Effector CD8-positive, alpha-beta T cell (primary cell): ENCODE data around the gene RHOF.

Source experiments
- DNase-seq: peaks from one replicate; lab custom pipeline; 2025; lab: John Stamatoyannopoulos, UW
- total RNA-seq, 4 experiments: gene quantifications; one replicate each; lab custom pipeline; 2026; lab: John Stamatoyannopoulos, UW

Gene RHOF, protein sequence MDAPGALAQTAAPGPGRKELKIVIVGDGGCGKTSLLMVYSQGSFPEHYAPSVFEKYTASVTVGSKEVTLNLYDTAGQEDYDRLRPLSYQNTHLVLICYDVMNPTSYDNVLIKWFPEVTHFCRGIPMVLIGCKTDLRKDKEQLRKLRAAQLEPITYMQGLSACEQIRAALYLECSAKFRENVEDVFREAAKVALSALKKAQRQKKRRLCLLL
- total RNA-seq = 94.3 to 150 (median 117) reads per million in 4 experiments

DNA sequence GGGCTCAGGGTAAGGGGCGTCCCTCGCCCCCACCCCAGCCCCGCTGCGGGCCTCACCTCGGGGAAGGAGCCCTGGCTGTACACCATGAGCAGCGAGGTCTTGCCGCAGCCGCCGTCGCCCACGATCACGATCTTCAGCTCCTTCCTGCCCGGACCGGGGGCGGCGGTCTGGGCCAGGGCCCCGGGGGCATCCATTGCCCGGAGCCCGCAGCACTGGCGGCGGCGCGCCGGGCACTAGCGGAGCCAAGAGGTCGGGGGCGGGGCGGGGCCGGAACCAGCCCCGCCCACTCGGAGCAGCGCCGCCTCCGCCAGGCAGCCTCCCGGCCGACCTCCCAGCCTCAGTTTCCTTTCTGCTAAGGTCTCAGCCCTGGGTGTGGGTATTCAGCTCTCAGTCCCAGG is at the start of gene RHOF:
Gene RHOF (minus strand): TSS at position 249 of the 398 bp plus-strand sequence. CDS start 55 bp downstream, at position 194.
- peak; percentile 60 for DNase-seq

DNA sequence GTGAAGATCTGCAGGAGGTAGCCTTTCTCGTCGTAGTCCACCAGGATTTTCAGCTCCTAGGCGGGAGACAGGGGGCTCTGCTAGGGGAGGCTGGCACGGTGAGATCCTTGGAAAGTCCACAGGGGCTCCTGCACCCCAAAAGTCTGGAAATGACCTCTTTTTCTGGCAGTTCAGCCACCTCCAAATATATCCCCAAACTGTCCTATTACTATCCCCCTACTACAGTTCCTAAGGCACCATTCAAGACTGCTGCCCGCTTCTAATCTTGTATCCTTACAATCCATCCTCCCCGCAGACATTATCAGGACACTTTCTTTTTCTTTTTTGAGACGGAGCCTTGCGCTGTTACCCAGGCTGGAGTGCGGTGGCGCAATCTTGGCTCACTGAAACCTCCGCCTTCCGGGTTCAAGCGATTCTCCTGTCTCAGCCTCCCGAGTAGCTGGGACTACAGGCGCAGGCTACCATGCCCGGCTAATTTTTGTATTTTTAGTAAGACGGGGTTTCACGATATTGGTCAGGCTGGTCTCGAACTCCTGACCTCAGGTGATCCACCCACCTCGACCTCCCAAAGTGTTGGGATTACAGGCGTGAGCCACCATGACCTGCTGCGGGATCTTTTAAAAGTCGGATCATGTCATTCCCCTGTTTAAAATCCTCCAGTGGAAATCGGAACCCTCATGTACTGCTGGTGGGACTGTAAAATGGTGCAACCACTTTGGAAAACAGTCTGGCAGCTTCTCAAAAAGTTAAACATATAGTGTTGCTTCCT is 46.7 kb upstream of the RHOF start:
- DNase-seq = no peak

DNA sequence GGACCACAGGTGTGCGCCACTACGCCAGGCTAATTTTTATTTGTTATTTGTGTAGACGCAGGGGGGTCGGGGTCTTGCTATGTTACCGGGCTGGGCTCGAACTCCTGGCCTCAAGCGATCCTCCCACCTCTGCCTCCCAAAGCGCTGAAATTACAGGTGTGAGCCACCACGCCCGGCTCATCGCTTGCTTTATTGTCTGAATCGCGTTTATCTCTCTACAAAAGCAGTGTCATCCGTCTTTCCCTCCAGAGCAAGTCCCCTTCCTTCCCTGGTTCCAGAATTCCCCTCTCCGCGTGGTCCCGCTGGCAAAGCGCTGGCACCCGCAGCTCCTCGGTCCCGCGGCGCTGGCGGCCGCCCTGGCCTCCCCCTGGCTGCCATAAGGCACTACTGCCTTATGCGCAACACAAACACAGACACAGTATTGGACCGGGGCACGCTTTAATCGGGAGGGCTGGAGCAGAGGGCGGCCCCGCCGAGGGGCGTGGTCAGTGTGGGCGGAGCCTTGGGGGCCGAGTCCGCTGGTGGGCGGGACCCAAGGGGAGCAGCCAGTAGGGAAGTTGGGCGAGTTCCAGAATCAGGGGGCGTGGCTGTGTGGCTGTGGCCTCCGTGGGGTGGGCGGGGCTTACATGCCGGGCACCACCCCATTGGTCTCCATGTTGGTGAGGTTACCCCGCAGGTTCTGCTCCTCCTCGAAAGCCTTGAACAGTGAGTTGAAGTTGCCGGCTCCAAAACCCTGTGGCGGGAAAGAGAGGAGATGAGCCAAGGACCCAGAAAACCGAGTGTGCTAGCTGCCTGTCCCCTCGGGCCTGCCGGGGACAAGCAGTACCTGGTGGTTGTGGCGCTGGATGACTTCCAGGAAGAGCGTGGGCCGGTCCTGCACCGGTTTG is 45.9 kb upstream of the RHOF start:
- DNase-seq = peak; percentile 99

DNA sequence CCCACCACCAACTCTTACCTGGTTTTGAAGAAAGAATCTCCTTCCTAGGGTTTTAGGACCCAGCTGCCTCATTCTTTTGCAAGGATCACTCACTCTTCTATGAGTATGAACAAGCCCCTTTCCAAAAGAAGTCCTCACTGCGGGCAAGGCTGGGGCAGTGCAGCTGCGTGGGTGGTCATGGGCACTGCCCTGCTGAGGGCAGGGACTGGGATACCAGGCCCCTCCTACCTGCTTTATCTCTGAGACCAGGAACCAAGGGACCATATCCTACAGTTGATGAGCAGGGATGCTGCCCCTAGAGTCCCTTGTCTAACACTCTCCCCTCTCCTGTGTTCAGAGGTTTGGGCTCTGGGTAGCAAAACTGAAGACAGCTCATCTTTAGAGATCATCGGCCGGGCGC is 44.6 kb upstream of the RHOF start:
- no peak for DNase-seq

DNA sequence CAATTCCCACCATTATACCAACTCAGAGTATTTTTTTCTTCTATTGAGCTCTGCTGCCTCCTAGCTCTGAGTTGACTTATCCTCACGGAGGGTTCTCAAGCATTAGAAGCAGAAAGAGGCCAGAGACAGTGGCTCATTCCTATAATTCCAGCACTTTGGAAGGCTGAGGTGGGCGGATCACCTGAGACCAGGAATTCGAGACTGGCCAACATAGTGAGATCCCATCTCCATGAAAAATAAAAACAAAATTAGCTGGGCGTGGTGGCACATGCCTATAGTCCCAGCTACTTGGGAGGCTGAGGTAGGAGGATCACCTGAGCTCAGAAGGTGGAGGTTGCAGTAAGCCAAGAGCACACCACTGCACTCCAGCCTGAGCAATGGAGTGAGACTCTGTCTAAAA is 44.2 kb upstream of the RHOF start:
- no peak for DNase-seq

DNA sequence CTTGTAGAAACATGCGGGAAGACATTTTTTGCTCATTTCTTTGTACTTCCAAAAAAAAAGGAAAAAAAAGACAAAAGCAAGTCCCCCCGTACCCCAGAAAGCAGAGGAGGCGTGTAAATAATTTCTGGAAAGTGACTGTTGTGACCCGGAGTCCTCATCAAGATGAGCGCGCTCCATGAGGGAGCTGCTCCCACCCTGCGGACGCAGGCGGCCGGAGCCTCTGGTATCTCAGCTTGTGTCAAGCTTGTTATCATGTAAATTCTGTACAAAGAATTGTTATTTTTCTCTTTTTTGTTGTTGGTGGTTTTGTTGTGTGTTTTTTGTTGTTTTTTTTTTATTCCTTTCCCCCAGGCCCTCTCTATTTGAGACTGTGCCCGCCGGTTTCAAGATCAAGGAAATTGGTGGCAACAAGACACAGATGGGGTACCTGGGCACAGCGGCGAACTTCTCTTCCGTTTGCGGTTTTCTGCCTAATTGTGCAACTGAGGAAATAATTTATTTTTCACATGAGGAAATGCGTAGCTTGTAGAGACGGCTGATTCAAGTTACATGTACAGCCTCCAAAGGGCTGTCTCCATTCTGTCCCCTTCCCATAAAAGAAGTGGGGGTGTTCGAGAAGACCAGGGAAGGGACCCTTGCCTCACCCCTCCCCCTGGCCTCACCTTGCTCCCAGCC is 38.2 kb upstream of the RHOF start:
- DNase-seq = no peak

DNA sequence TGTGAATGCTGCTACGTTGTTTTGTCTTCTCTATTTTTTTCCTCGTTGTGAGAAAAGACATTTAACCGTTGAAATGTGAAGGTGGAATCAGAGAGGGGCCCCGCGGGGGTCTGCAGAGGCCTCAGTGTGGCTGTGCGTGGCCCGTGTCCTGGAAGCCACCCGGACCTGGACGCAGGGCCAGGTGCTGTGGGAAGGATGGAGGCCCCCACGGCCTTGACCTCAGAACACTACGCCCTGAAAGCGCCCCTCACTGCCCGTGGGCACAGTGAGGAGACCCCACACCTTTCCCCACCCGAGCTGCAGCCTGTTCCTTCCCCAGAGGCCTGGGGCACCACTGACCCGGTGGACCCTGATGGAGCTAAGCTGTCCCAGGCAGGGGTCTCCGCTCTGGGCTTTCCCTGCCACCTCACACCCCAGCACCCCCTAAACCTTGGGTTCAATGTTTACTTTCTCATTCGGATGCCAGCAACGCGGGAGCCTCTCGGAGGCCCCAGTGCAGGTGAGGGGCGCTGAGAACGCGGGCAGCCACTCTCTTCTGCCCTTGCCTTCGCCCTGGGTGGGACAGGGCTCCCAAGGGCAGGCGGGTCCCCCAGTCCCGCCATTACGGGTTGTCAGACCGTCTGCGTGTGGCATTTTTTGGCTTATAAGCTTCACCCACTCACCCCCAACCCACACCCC is 37.2 kb upstream of the RHOF start:
- DNase-seq = no peak

DNA sequence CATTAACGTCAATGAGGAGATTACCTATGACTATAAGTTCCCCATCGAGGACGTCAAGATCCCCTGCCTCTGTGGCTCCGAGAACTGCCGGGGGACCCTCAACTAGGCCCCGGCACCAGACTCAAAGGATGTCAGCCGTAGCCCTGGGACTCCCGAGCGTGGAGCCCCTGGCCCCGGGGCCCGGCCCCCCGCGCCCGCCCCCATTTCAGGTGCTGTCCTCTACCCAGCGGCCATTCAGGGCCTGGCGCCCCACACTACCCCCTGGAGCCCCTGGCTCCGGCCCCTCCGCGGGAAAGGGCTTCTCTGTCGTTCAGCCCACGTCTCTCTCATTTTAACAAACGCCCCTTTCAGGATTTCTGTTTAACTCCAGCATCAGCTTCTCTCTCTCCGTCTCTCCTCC is 36.6 kb upstream of the RHOF start:
- DNase-seq = no peak

DNA sequence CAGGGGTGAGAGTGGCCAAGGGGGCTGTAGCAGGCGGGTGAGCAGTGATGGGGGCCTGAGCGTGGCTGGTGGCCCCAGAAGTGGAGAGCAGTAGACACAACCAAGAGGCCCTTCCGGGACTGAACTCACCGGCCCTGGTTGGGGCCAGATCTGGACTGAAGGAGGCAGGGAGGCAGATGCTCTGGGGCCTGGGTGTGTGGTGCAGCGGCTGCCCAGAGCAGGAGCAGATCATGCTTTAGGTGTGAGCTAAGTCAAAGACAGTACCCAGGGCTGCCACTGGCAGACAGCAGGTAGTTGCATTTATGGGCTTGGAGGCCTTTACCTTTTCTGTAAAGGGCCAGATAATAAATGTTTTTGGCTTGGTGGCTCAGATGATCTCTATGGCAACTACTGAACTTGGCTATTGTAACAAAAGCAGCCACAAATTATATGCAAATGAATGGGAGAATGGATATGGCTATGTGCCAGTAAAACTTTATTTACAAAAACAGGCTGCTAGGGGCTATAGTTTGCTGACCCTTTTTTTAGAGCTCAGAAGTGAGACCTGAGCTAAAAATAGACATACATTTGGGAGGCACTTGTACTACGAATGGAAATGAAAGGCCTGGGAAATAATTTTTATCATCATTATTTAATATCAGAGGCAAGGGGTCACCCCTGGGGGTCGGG is 35.9 kb upstream of the RHOF start:
- no peak for DNase-seq

DNA sequence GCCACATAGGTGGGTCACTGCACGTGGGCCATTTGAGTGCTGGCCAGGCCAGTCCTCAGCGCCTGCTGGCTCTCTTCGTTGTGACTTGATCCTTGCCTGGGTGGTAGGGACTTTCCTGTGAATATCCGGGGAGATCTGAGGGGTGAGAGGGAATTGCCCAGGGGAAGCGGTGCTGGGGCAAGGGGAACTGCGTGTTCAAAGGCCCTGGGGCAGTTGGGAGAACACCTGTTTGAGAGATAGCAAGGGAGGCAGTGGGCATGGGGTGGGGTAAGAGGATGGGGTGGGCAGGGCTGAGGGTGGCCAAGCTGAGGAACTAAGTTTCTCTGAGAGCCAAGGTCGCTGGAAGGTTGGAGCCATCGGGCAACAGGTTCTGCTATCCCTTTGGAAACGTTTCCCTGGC is 35.3 kb upstream of the RHOF start:
- no peak for DNase-seq

DNA sequence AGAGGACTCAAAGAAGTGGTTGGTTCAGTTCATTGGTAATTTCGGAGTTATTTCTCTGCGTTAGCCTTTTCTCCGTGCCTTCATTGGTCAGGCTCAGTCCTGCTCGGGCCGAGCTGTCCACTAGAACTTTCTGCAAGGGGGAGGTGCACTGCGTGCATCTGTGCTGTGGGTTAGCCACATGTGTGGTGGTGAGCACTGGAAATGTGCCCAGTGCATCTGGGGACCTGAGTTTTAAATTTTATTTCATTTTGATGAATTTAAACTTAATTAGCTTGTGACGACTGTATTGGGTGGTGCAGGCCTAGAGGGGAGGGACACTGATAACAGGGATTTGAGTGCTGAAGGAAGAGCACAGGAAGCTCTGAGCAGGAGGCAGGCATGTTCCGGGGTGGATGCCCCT is 34.8 kb upstream of the RHOF start:
- DNase-seq = no peak

DNA sequence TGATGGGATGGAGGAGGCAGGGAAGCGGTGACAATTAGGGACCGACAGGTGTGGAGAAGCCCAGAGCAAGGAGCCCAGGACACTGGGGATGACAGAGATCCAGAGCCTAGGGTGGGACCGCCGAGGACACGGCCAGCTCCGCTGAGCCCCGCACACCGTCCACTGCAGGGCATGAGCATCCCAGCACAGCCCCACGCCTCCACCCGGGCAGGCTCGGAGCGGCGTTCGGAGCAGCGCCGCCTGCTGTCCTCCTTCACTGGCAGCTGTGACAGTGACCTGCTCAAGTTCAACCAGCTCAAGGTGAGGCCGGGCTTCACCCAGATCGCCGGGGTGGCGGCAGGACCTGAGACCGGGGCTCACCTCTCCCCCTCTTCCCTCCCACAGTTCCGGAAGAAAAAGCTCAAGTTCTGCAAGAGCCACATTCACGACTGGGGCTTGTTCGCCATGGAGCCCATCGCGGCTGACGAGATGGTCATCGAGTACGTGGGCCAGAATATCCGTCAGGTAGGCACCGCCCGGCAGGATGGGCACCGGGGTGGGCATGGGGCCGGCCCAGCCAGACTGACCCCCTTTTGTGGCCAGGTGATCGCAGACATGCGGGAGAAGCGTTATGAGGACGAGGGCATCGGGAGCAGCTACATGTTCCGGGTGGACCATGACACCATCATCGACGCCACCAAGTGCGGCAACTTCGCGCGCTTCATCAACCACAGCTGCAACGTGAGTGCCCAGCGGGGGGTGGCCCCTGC is 34.0 kb upstream of the RHOF start:
- no peak for DNase-seq

DNA sequence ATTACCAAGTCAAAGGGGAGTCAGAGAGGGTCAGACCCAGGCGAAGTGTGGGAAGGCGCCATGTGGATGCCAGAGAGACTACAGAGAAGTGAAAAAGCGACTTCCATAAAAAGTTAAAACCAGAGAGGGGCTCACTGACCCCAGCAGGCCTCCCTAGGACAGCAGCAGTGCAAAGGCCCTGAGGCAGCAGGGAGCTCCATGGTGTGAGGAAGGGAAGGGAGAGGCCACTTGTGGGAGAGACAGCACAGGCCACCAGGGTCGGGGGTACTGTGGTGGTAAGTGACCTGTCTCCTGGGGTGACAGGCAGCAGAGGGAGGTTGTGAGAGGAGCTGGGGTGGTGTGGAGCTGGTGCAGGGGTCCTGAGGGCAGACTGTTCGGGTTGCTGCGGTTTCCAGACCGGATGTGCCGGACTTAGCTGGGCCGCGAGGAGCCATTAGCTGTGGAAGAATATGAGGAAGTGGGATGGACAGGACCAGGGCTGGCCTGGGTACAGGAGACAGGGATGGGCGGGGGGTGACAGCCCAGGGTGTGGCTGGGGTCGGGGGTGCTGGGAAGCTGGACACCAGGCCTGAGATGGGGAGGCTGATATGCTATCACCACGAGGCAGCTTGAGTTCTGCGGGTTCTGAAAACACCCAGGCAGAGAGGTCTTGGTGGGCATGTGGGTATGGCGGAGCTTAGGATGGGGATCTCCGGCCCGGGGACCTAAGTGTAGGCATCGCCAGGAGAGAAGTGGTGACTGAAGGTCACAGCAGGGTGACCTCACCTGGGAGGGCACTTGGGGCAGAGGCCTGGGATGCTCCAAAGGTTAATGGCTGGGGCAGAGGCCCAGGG is 33.0 kb upstream of the RHOF start:
- DNase-seq = no peak

DNA sequence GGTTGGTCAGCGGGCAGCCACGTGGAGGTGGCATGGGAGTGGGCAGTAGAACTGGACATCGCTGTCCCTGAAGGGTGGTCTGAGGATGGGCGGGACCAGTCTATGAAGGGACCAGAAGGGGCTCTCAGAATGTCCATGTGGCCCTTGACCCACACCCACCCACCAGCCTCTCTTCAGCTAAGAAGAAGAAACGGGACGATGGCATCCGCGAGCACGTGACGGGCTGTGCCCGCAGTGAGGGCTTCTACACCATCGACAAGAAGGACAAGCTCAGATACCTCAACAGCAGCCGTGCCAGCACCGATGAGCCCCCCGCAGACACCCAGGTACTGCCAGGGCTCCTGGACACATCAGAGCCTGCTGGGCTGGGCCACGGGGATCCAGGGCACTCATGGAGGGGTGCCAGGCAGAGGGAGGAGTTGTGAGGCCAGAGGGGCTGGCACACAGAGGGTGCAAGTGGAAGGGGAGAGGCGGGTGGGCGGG is 31.6 kb upstream of the RHOF start:
- no peak for DNase-seq

DNA sequence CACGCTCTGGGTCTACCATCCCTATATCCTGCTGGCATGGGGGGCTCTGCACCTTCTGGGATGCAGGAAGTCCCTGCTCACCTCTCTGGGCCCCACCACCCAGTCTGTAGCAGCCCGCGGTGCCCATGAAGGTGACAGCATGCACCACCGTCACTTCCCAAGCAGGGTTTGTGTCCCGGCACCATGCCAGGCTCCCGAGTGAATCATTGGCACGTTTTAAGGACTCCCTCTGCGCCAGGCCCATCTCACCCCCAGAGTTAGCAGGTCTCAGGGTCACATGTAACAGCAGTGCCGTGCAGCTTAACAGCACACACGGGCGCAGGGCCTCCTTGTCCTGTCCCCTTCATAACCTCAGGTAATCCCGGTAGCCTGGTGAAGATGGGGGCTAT is 30.2 kb upstream of the RHOF start:
- no peak for DNase-seq

DNA sequence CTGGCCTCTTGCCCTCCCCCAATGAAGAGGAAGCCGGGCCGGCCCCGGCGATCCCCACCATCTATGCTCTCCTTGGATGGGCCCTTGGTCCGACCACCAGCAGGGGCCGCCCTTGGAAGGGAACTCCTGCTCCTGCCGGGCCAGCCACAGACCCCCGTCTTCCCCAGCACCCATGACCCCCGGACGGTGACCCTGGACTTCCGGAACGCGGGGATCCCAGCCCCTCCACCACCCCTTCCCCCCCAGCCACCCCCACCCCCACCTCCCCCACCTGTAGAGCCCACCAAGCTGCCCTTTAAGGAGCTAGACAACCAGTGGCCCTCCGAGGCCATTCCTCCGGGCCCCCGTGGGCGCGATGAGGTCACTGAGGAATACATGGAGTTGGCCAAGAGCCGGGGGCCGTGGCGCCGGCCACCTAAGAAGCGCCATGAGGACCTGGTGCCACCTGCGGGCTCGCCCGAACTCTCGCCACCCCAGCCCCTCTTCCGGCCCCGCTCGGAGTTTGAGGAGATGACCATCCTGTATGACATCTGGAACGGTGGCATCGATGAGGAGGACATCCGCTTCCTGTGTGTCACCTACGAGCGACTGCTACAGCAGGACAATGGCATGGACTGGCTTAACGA is 29.7 kb upstream of the RHOF start:
- DNase-seq = no peak

DNA sequence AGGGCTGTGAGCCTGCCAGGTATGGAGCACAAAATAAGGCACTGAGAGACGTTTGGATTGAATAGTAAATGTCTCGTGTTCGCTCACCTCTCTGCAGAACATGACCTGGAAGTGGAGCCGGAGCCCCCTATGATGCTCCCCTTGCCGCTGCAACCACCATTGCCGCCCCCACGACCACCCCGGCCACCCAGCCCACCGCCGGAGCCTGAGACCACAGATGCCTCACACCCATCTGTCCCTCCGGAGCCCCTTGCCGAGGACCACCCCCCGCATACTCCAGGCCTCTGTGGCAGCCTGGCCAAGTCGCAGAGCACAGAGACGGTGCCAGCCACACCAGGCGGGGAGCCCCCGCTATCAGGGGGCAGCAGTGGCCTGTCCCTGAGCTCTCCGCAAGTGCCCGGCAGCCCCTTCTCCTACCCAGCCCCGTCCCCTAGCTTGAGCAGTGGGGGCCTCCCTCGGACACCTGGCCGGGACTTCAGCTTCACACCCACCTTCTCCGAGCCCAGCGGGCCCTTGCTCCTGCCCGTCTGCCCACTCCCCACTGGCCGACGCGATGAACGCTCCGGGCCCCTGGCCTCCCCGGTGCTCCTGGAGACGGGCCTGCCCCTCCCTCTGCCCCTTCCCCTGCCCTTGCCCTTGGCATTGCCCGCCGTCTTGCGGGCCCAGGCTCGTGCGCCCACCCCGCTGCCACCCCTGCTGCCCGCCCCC is 29.1 kb upstream of the RHOF start:
- no peak for DNase-seq

DNA sequence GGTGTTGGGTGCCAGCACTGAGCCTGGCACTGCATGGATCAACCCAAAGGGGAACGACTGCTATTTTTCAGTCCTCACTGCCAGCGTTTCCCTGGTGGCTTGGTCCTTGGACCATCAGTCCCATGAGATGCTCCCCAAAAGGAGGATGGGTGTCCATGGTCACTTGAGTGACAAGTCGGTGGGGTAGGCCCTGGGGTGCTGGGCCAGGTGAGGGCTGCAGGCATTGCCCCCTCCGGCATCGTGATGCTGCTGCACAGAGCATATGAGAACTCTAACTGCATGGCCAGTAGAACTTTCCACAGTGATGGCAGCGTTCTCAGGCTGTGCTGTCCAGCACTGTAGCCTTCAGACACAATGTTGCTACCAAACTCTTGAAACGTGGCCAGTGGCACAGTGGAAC is 26.6 kb upstream of the RHOF start:
- DNase-seq = no peak
